ENCODE measurements around the gene ACY1. TPM values are rescaled to one million over a fixed set of nuclear protein-coding genes. Genes with fewer than 3 reads are reported as not detected.

Gene ACY1
- total and polyA plus RNA-seq, 2 of the 13 experiments (the other 11 are each of a cell fraction or from before 2014, with no cell fraction given): 113 to 162 TPM

GRCh38 chr3:52029535-52029934 lies 46.2 kb downstream of the ACY1 start (continued):
- TF ChIP-seq AHDC1 (CRISPR knock-in tag; IDR thresholded peaks at IDR 0.05; ENCODE audit: borderline replicate concordance) (0 out of 2 replicates have a peak, but pooled peaks have one; percentile 20), MBNL3 (CRISPR knock-in tag; conservative IDR thresholded peaks at IDR 0.05) (no peak), IRX3 (CRISPR knock-in tag; IDR thresholded peaks at IDR 0.05; ENCODE audit: borderline replicate concordance, low read depth) (no peak), SKIL (CRISPR knock-in tag; IDR thresholded peaks at IDR 0.05; ENCODE audit: borderline replicate concordance) (no peak), ZNF850 (CRISPR knock-in tag; conservative IDR thresholded peaks at IDR 0.05) (no peak), BCL6 (CRISPR knock-in tag; IDR thresholded peaks at IDR 0.05) (peak; percentile 64), ZNF761 (CRISPR knock-in tag; conservative IDR thresholded peaks at IDR 0.05) (no peak), CREM (IDR thresholded peaks at IDR 0.05) (no peak), CREM (CRISPR knock-in tag; IDR thresholded peaks at IDR 0.05) (no peak), SOX6 (IDR thresholded peaks at IDR 0.05) (no peak), SOX6 (CRISPR knock-in tag; IDR thresholded peaks at IDR 0.05) (peak; percentile 79), ARNT2 (CRISPR knock-in tag; IDR thresholded peaks at IDR 0.05; ENCODE audit: low read depth) (no peak), ZNF614 (CRISPR knock-in tag; IDR thresholded peaks at IDR 0.05; ENCODE audit: borderline replicate concordance) (no peak), ZNF768 (CRISPR knock-in tag; IDR thresholded peaks at IDR 0.05) (peak; percentile 83), ZNF567 (CRISPR knock-in tag; IDR thresholded peaks at IDR 0.05; ENCODE audit: borderline replicate concordance) (no peak), GLI4 (CRISPR knock-in tag; IDR thresholded peaks at IDR 0.05; ENCODE audit: borderline replicate concordance) (no peak), ATF7-NPFF (CRISPR knock-in tag; IDR thresholded peaks at IDR 0.05; ENCODE audit: low read depth) (no peak), GATAD2A (CRISPR knock-in tag; IDR thresholded peaks at IDR 0.05) (peak; percentile 39; the same call in 1 of the 2 replicates), RARG (CRISPR knock-in tag; IDR thresholded peaks at IDR 0.05; ENCODE audit: low read depth) (no peak)
- TF ChIP-seq, protein P1, sequence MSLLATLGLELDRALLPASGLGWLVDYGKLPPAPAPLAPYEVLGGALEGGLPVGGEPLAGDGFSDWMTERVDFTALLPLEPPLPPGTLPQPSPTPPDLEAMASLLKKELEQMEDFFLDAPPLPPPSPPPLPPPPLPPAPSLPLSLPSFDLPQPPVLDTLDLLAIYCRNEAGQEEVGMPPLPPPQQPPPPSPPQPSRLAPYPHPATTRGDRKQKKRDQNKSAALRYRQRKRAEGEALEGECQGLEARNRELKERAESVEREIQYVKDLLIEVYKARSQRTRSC (CRISPR knock-in tag; IDR thresholded peaks at IDR 0.05; ENCODE audit: low read depth): no peak

All from HepG2 (cell line).